ENCODE results near the gene VSTM2L.

GRCh38 chr20:37941992-37942391, 39.1 kb downstream of the VSTM2L start:
- TF ChIP-seq EZH2 (IDR thresholded peaks at IDR 0.05; ENCODE audit: borderline replicate concordance, low read depth, low read length, severe bottlenecking): no peak
- TF ChIP-seq, protein P1, sequence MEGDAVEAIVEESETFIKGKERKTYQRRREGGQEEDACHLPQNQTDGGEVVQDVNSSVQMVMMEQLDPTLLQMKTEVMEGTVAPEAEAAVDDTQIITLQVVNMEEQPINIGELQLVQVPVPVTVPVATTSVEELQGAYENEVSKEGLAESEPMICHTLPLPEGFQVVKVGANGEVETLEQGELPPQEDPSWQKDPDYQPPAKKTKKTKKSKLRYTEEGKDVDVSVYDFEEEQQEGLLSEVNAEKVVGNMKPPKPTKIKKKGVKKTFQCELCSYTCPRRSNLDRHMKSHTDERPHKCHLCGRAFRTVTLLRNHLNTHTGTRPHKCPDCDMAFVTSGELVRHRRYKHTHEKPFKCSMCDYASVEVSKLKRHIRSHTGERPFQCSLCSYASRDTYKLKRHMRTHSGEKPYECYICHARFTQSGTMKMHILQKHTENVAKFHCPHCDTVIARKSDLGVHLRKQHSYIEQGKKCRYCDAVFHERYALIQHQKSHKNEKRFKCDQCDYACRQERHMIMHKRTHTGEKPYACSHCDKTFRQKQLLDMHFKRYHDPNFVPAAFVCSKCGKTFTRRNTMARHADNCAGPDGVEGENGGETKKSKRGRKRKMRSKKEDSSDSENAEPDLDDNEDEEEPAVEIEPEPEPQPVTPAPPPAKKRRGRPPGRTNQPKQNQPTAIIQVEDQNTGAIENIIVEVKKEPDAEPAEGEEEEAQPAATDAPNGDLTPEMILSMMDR (IDR thresholded peaks at IDR 0.05; ENCODE audit: borderline replicate concordance, extremely low read depth, low read length, poor library complexity, severe bottlenecking): no peak

Measured in DND-41 (cell line).